SIG-M5 treated with dmso at 0.1 percent for 504 hours (cell line): ENCODE measurements around the gene CORO2B.
A peak's percentile ranks its signal among the peaks of the same experiment; 100 is the strongest.
"Not testable (repeated sequence)": the region's sequence is repeated elsewhere in the genome, so short reads cannot be mapped to it uniquely, and the experiment has no call there.

ENCODE experiments used
- DNase-seq: peaks from one replicate; lab custom pipeline; 2025; ENCODE audit not compliant: unreplicated experiment; lab: John Stamatoyannopoulos, UW

Gene CORO2B

GRCh38 chr15:68719051-68719450, 140.3 kb downstream of the CORO2B start:
- DNase-seq, result no peak

- no peak for DNase-seq
These were observed 140.9 kb downstream of the CORO2B start for GRCh38 chr15:68719672-68720071.

GRCh38 chr15:68721886-68722285, 143.1 kb downstream of the CORO2B start:
- no peak for DNase-seq

- peak; percentile 82 for DNase-seq
These were observed 146.9 kb downstream of the CORO2B start for GRCh38 chr15:68725736-68726135.

GRCh38 chr15:68726246-68726645, 147.5 kb downstream of the CORO2B start:
- DNase-seq, result no peak

GRCh38 chr15:68729789-68730411, 151.1 kb downstream of the CORO2B start:
- DNase-seq, result no peak

GRCh38 chr15:68730471-68730919, 151.7 kb downstream of the CORO2B start:
- DNase-seq, result peak; percentile 32

- DNase-seq, result no peak
These were observed 152.4 kb downstream of the CORO2B start for GRCh38 chr15:68730976-68731897.

- no peak for DNase-seq
These were observed 153.7 kb downstream of the CORO2B start for GRCh38 chr15:68732451-68732850.

GRCh38 chr15:68733666-68734065, 154.9 kb downstream of the CORO2B start:
- no peak for DNase-seq

GRCh38 chr15:68734352-68734751, 155.6 kb downstream of the CORO2B start:
- DNase-seq, result no peak

- no peak for DNase-seq
These were observed 156.1 kb downstream of the CORO2B start for GRCh38 chr15:68734881-68735280.

- no peak for DNase-seq
These were observed 156.8 kb downstream of the CORO2B start for GRCh38 chr15:68735610-68736009.

GRCh38 chr15:68739390-68740080, 160.7 kb downstream of the CORO2B start:
- no peak for DNase-seq

- DNase-seq, result no peak
These were observed 164.5 kb downstream of the CORO2B start for GRCh38 chr15:68743256-68743655.

GRCh38 chr15:68749365-68749764, 170.6 kb downstream of the CORO2B start:
- DNase-seq, result no peak

- no peak for DNase-seq
These were observed 171.0 kb downstream of the CORO2B start for GRCh38 chr15:68749793-68750192.

GRCh38 chr15:68751622-68752021, 172.8 kb downstream of the CORO2B start:
- DNase-seq, result no peak

- no peak for DNase-seq
These were observed 176.9 kb downstream of the CORO2B start for GRCh38 chr15:68755731-68756130.

- DNase-seq, result not testable (repeated sequence)
These were observed 181.3 kb downstream of the CORO2B start for GRCh38 chr15:68759982-68760579.

GRCh38 chr15:68763063-68763462, 184.3 kb downstream of the CORO2B start:
- DNase-seq, result no peak
